A549 treated with GW870086 at 1 μM for 4 hours (cell line): Measurements from ENCODE around the gene KLHL17. TPM values are rescaled to one million over a fixed set of nuclear protein-coding genes. Genes with fewer than 3 reads are reported as not detected.

Source experiments
- total RNA-seq: library from RNA; stranded (reverse); fragments of 200-300 nt; extraction: Qiagen RNA extraction; gene quantifications from 5 replicates; pipeline ENCODE4 v1.2.3, GENCODE V29; 2022; ENCODE audit warnings: low read depth

KLHL17 gene
- 9.1 to 16.4 TPM (median 15.4 TPM) in 5 replicates for total RNA-seq

DNA sequence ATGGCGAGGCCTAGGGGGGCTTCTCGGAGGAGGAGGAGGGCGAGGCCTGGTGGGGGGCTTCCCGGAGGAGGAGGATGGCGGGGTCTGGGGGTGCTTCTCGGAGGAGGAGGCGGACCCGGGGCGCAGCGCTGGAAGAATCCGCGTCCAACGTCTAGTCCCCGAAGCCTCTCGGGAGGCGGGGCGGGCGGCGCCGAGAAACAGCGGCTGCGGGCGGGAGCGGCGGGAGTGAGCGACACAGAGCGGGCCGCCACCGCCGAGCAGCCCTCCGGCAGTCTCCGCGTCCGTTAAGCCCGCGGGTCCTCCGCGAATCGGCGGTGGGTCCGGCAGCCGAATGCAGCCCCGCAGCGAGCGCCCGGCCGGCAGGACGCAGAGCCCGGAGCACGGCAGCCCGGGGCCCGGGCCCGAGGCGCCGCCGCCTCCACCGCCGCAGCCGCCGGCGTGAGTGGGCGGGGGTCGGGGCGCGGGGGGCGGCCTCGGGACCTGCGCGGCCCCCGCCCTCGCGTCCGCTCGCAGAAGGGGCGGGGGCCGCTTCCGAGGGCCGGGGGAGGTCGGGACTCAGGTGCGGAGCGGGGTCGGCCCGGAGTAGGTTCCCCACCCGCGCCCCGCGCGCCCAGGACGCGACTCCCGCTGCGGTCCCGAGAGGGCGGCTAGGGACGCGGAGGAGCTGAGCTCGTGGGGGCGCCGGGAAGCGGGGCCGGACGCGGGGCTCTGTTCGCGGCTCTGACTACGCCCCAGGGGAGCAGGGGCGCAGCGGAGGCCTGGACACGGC lies at the start of gene KLHL17:
Gene KLHL17 (plus strand): TSS at position 222 of the 769 bp plus-strand sequence. CDS start 110 bp downstream, at position 332.

DNA sequence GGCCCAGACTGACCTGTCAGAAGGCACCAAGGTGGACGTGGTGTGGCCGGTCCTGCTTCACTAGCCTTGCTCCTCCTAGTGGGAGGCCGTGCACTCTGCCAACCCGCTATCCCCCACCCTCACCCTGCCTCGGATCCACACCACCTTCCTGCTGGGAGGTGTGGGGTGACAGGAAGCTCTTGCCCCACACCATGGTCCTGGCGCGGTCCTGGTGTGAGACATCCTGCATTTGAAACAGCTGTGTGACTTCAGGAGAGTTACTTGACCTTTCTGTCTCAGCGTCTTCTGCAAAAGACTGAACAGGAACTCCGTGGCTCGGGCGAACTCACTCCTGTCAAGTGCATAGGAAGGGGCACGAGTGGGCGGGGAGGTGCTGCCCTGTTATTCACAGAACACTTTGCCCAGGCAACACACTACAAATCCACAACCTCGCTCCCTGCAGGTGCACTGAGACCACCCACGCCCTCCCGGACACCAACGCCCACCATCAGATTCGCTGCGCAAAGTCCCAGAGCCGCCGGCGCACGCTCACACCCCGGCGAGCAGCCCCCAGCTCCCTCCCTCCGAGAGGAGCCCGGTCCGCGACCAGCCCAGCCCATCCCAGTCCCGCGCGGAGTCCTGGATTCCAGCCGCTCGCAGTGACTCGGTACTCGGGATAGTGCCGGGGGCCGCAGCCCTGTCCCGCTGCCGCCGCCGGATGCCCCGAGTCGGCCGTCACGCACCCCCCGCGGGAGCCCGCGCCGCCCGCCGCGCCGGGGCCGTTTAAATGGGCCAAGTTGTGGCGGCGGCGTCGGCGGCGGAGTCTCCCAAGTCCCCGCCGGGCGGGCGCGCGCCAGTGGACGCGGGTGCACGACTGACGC lies 37.0 kb upstream of the KLHL17 start, which contains the start of gene SAMD11:
Gene SAMD11 (plus strand): TSS at position 793 of the 860 bp plus-strand sequence. CDS start 509 bp downstream, outside the sequence.

DNA sequence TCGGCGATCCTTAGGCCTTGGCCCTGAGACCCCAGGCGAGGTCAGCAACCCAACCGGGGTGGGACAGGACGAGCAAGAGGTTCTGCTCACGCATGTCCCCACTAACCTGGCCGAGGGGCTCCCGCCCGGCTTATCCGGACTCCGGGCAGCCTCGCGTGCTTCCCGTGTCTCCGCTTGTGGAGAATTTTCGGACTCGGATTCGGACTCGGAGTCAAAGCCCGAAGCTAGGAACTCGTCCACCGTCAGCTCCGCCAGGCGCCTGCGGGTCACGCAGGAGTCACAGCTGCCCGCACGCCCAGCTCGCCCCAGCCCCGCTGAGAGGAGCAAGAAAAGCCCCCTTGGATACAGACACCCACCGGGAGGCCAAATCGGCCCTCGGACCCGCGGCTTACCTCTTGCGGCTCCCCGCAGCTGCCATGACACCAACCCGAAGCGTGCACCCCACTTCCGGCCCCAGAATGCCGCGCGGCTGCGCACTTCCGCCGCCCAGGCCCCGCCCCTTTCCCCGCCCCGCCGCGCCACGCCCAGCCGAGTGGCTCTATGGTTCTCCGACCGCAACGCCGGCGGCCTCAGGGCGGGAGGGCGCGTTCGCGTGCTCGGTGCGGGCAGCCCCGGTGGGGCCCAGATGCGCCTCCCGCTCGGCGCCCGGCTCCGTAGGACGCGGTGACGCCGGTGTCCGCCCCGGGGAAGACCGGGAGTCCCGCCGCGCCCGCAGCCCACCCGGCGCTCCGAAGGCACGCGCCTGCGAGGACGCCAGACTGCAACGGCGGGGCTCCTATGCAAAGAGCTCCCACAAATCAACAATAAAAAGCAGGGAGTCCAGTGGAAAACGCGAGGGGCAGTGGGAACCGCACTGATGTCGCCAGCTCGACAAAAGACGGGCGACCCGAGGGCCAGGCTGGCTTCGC lies 1.3 kb upstream of the KLHL17 start, which contains the start of gene NOC2L:
Gene NOC2L (minus strand): TSS at position 434 of the 908 bp plus-strand sequence. CDS start 16 bp downstream, at position 418.

GRCh38 chr1:966135-966703 lies 5.8 kb downstream of the KLHL17 start, which contains the start of gene PLEKHN1:
Gene PLEKHN1, plus strand, starts transcription at chr1:966482. Its CDS starts 50 bp downstream, at chr1:966532.

DNA sequence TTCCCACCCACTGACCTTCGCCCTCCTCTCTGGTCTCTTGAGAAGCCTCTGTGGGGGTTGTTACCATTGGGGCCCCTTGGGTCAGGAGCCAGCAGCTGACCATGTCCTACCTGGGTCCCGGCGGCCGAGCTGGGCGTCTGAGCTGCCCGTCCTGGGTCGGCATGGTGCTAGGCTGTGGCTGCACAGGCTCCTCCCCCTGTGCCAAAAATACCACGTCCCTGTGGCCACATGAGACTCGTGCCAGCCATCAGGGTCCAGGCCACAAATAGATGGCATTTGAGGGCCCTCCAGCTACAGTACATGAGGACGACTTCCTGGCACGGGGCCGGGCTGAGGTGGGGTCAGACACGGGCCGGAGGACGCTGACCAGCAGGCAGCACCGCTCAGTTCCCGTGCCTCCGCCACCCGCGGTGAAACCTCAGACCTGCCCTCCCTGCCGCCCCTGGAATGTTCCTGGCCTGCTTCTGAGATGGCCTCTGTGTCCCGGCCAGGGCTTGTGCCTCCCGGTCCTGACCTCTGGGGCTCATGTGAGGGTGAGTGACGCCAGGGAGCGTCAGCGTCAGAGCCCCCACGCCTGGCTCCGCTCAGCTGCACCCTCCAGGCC lies 21.7 kb downstream of the KLHL17 start, which contains the start of gene PERM1:
Gene PERM1 (minus strand): TSS at position 139 of the 604 bp plus-strand sequence. CDS start 1,064 bp downstream, outside the sequence.

GRCh38 chr1:999725-1000356 lies 39.5 kb downstream of the KLHL17 start, which contains the start of gene HES4:
Gene HES4, minus strand, starts transcription at chr1:1000097. Its CDS starts 124 bp downstream, at chr1:999973.

DNA sequence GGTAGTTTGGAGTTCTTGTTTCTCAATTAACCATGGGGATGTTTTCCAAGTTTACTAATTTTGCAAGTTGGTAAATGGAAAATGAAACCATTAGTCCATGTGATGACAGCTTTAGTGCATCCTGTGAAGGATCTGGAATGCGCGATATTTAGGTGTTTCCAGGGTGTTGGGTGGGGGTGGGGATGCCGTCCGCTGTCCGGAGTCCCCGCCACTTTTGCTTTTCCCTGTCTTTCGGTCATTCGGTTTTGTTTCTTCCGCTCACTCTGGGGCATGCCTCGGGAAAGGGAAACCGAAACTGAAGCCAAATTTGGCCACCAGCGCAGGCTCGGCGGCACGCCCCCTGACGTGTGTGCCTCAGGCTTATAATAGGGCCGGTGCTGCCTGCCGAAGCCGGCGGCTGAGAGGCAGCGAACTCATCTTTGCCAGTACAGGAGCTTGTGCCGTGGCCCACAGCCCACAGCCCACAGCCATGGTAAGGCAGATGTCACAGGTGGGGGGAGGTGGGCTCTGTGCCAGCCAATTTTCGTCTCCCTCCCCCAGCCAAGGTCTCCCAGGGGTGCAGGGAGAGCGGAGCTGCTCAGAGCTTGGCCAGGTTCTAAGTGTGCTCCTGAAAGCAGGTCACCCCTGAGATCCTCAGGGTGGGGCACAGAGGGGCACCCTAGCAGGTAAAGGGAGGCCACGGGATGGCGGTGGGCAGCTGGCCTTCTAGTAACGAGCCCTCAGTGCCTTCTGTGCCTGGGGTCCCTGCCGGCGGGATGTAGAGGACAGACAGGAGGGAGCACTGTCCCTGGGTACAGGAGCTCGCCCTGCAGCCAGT lies 52.9 kb downstream of the KLHL17 start, which contains the start of gene ISG15:
Gene ISG15 (plus strand): TSS at position 393 of the 817 bp plus-strand sequence. CDS start 77 bp downstream, at position 470.

Other genes starting within 250 kb of the KLHL17 start
- gene SAMD11, start 36.7 kb upstream of the KLHL17 start, total RNA-seq, result 16.9 to 31.9 TPM (median 30.4 TPM) in 5 replicates
- 67.6 to 85.4 TPM (median 84.8 TPM) in 5 replicates for gene NOC2L, start 1.3 kb upstream of the KLHL17 start, total RNA-seq
- 4.0 to 5.8 TPM (median 4.9 TPM) in 5 replicates for gene PLEKHN1, start 5.9 kb downstream of the KLHL17 start, total RNA-seq
- 0.05 to 0.19 TPM (median 0.18 TPM) in 3 of 5 replicates, not detected in the others for gene PERM1, start 21.5 kb downstream of the KLHL17 start, total RNA-seq
- gene HES4, start 39.5 kb downstream of the KLHL17 start, total RNA-seq, result 29.4 to 60.9 TPM (median 54.8 TPM) in 5 replicates
- gene ISG15, start 52.9 kb downstream of the KLHL17 start, total RNA-seq, result 19.1 to 22.3 TPM (median 19.9 TPM) in 5 replicates
- gene AGRN, start 59.5 kb downstream of the KLHL17 start, total RNA-seq, result 76.1 to 112 TPM (median 108 TPM) in 5 replicates
- gene RNF223, start 113.7 kb downstream of the KLHL17 start, total RNA-seq, result 0.14 to 0.42 TPM (median 0.31 TPM) in 5 replicates
- gene C1orf159, start 155.5 kb downstream of the KLHL17 start, total RNA-seq, result 9.8 to 14.4 TPM (median 13.9 TPM) in 5 replicates
- not detected in 5 replicates for gene TTLL10, start 213.3 kb downstream of the KLHL17 start, total RNA-seq
- 0.14 to 0.19 TPM in 2 of 5 replicates, not detected in the others for gene TNFRSF18, start 246.0 kb downstream of the KLHL17 start, total RNA-seq